ENCODE results near the gene LSP1.

The LSP1 gene

DNA sequence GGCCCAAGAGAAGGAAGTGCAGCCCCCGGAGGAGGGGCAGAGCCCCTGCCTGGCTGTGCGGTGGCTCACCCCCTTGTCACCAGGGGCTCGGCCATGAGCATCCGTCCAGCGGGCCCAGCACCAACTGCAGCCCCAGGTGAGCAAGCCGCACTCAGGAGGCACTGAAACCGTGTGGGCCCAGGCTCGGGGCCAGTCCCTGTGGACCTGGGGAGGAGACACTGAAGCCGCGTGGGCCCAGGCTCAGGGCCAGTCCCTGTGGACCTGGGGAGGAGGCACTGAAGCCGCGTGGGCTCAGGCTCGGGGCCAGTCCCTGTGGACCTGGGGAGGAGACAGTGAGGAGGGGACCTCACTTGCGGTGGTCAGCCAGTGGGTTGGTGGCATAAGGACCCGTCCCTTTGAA lies 13.9 kb downstream of the LSP1 start:
- no peak overlapping the region for H3K4me3 ChIP-seq (ENCODE audit: low read depth, low read length)
- DNase-seq (ENCODE audit: low read depth) = no peak
- no peak for TF ChIP-seq POLR2A (IDR thresholded peaks at IDR 0.05; ENCODE audit: extremely low read depth, insufficient read length)
- TF ChIP-seq, protein P1, sequence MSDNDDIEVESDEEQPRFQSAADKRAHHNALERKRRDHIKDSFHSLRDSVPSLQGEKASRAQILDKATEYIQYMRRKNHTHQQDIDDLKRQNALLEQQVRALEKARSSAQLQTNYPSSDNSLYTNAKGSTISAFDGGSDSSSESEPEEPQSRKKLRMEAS (IDR thresholded peaks at IDR 0.05; ENCODE audit: low read depth, low read length) = no peak
- TF ChIP-seq, protein P2, sequence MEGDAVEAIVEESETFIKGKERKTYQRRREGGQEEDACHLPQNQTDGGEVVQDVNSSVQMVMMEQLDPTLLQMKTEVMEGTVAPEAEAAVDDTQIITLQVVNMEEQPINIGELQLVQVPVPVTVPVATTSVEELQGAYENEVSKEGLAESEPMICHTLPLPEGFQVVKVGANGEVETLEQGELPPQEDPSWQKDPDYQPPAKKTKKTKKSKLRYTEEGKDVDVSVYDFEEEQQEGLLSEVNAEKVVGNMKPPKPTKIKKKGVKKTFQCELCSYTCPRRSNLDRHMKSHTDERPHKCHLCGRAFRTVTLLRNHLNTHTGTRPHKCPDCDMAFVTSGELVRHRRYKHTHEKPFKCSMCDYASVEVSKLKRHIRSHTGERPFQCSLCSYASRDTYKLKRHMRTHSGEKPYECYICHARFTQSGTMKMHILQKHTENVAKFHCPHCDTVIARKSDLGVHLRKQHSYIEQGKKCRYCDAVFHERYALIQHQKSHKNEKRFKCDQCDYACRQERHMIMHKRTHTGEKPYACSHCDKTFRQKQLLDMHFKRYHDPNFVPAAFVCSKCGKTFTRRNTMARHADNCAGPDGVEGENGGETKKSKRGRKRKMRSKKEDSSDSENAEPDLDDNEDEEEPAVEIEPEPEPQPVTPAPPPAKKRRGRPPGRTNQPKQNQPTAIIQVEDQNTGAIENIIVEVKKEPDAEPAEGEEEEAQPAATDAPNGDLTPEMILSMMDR (IDR thresholded peaks at IDR 0.05; ENCODE audit: low read depth, low read length) = no peak
- TF ChIP-seq MYC (IDR thresholded peaks at IDR 0.05; ENCODE audit: low read depth, low read length) = no peak

DNA sequence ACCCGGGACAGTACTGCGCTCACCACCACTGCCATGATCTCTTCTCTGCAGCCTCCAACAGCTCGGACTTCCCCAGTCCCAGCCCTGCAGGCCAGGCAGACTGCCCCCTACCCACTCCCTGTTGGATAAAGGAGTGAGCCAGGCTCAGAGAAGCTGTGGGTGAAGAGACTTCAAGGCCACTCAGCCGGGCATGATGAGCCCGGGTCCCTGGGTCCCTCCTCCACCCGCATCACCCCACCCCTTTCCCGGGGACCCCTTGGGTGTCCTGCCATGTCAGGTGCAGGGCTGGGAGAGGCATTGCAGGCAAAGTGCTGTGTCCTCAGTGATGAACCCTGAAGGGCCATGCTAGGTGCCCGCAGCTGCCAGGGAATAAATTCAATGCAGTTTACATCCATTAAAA lies 14.5 kb downstream of the LSP1 start:
- TF ChIP-seq MYC (IDR thresholded peaks at IDR 0.05; ENCODE audit: low read depth, low read length) (no peak), POLR2A (IDR thresholded peaks at IDR 0.05; ENCODE audit: extremely low read depth, insufficient read length) (no peak)
- TF ChIP-seq, protein P2 (IDR thresholded peaks at IDR 0.05; ENCODE audit: low read depth, low read length) = no peak
- TF ChIP-seq, protein P1 (IDR thresholded peaks at IDR 0.05; ENCODE audit: low read depth, low read length) = no peak
- no peak overlapping the region for H3K4me3 ChIP-seq (ENCODE audit: low read depth, low read length)
- no peak for DNase-seq (ENCODE audit: low read depth)

DNA sequence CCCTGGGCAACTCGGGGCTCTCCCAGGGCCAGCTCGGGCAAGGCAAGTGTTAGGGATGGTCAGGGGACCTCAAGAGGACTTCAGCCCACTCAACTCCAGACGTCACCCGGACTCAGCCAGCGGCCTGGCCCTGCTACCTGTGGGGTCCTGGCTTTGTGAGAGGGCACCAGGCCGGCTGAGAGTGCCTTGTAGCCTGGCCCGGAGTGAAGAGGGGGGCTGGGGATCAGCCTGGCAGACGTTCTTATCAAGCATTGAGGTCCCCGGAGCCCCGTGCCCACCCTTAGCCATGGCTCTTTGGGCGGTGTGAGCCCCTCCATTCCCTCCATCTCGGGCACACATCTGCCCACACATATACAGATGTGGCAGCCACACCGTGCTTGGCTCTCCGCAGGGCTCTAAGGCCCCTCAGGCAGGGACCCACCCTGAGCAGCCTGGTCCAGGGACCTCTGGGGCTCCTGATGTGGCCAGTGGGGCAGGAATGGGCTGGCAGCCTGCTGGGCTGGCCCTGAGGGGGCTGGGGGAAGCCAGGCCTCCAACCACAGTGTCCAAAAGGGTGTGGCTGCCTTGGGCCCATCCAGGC lies 15.3 kb downstream of the LSP1 start:
- no peak for DNase-seq (ENCODE audit: low read depth)
- no peak for TF ChIP-seq MYC (IDR thresholded peaks at IDR 0.05; ENCODE audit: low read depth, low read length)
- TF ChIP-seq, protein P1 (IDR thresholded peaks at IDR 0.05; ENCODE audit: low read depth, low read length) = no peak
- TF ChIP-seq, protein P2 (IDR thresholded peaks at IDR 0.05; ENCODE audit: low read depth, low read length) = no peak
- no peak for TF ChIP-seq POLR2A (IDR thresholded peaks at IDR 0.05; ENCODE audit: extremely low read depth, insufficient read length)
- no peak overlapping the region for H3K4me3 ChIP-seq (ENCODE audit: low read depth, low read length)

DNA sequence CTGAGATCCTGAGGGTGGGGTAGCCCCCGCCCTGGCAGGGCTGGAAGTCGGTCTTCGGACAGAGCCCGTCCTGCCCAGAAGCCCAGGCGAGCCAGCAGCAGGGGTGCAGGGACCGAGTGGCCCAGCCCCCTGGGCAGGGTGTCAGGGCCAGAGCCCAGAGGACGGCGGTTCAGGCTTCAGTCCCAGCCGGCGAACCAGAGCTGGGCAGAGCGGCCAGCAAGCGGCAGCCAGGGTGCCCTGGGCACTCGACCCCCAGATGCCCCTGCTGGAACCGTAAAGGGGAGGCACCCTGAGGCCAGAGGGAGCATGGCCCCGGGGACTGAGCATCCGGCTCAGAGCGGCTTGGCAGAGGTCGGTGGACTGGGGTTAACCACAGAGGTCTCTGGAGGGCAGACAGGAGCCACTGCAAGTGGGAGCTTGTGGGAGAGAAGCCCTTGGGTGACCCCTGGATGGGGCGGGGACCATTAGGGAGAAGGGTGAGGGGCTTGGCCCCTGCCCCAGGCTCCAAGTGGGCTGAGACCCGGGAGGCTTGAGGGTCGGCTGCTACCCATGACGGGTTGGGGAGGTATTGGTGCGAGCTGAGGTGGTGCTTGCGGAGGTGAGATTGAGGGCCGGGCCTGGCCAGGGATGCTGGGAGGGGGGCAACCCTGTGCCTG lies 15.9 kb downstream of the LSP1 start:
- peak; percentile 44 for DNase-seq (ENCODE audit: low read depth)
- no peak for TF ChIP-seq MYC (IDR thresholded peaks at IDR 0.05; ENCODE audit: low read depth, low read length)
- H3K4me3 ChIP-seq (ENCODE audit: low read depth, low read length) = no peak overlapping the region

DNA sequence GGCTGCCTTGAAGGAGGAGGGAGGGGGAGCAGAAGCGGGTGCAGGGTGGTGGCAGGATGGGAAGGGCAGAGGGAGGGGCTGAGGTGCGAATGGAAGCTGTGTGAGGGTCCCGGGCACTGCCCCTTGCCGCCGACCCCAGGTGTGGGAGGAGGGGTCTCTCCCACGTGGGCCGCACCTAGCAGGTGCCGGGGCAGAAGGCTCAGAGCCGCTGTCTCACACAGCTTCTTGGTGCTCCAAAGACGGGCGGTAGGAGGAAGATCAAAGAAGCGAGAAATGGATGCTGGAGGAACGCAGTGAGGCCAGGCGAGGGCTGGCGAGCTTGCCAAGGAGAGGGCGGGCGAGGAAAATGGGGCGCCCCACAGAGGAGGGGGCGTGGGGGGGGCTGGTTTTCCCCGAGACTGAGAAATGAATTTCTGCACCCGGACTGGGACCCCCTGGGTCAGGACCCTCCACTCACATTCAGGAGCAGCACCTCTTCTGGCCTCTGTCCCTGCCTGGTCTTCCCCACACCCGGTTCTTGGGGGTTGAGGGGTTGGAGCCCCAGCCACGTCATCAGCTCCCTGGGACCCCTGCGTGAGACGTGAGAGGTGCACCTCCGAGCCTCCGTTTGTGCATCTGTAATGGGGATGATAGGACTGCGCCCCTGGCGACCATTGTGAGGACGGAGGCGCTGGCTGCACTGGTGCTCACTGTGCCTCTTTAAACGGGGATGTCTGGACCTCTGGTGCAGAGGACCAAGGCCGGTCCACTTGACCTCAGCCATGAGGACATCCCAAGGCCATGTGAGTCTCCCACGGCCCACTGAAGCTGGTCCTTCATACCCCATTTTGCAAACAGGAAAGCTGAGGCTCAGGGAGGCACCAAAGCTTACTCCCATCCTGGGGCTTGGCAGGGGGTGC lies 16.8 kb downstream of the LSP1 start:
- H3K4me3 ChIP-seq (ENCODE audit: low read depth, low read length) = no peak overlapping the region
- TF ChIP-seq POLR2A (IDR thresholded peaks at IDR 0.05; ENCODE audit: extremely low read depth, insufficient read length) (no peak), MYC (IDR thresholded peaks at IDR 0.05; ENCODE audit: low read depth, low read length) (no peak)
- TF ChIP-seq, protein P2 (IDR thresholded peaks at IDR 0.05; ENCODE audit: low read depth, low read length) = peak; percentile 40
- no peak for DNase-seq (ENCODE audit: low read depth)

DNA sequence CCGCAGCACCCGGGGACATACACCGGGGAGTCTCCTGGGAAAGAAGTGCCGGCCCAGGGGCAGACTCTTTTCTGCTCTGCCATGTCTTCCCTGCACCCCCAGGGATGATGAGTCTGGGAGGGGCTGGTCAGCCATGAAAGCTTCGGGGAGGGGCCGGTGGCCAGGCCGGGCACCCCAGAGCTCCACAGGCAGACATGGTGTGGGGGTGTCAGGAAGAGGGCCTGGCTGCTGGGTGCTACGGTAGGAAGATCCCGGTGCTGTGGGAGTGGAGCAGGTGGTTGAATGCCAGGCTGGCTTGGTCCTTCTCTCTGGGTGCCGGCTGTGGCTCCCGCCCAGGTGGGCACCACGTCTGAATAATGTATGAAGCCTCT lies 17.4 kb downstream of the LSP1 start:
- DNase-seq (ENCODE audit: low read depth) = no peak
- TF ChIP-seq, protein P2 (IDR thresholded peaks at IDR 0.05; ENCODE audit: low read depth, low read length) = no peak
- TF ChIP-seq, protein P1 (IDR thresholded peaks at IDR 0.05; ENCODE audit: low read depth, low read length) = no peak
- TF ChIP-seq POLR2A (IDR thresholded peaks at IDR 0.05; ENCODE audit: extremely low read depth, insufficient read length) (no peak), MYC (IDR thresholded peaks at IDR 0.05; ENCODE audit: low read depth, low read length) (no peak)
- H3K4me3 ChIP-seq (ENCODE audit: low read depth, low read length) = no peak overlapping the region

Measured in NB4 (cell line).